H9 (cell line): ENCODE data around the gene XRRA1. TPM values are rescaled to one million over a fixed set of nuclear protein-coding genes. Genes with fewer than 3 reads are reported as not detected.

Experiments
- DNase-seq: peaks from one replicate; pipeline ENCODE4 v3.0.0-alpha.2; 2017
- H2AFZ ChIP-seq: one replicate; pipeline ENCODE4 v1.6.1; 2013; ENCODE audit warnings: mild to moderate bottlenecking, low read length, control low read depth, moderate library complexity
- H2AK5ac ChIP-seq: 2 replicates; pipeline ENCODE4 v1.6.1; 2013; ENCODE audit warnings: low read length, control low read depth, mixed read lengths; ENCODE audit not compliant: insufficient read length
- H2BK120ac ChIP-seq: one replicate; pipeline ENCODE4 v1.6.1; 2013; ENCODE audit warnings: low read depth, mild to moderate bottlenecking, low read length, control low read depth, inconsistent platforms; ENCODE audit not compliant: poor library complexity, severe bottlenecking
- H2BK12ac ChIP-seq: 2 replicates; pipeline ENCODE4 v1.6.1; 2013; ENCODE audit warnings: low read length, control low read depth, mixed read lengths, low read depth; ENCODE audit not compliant: insufficient read length
- H2BK15ac ChIP-seq: 2 replicates; pipeline ENCODE4 v1.6.1; 2013; ENCODE audit warnings: low read depth, low read length, control low read depth
- H2BK20ac ChIP-seq: one replicate; pipeline ENCODE4 v1.6.1; 2013; ENCODE audit warnings: low read depth, mild to moderate bottlenecking, low read length, control low read depth, inconsistent platforms; ENCODE audit not compliant: poor library complexity, severe bottlenecking
- H2BK5ac ChIP-seq: 2 replicates; pipeline ENCODE4 v1.6.1; 2013; ENCODE audit warnings: low read length, control low read depth, mixed read lengths; ENCODE audit not compliant: insufficient read length
- H3K14ac ChIP-seq: 2 replicates; pipeline ENCODE4 v1.6.1; 2013; ENCODE audit warnings: low read length, control low read depth; ENCODE audit not compliant: insufficient read depth
- H3K18ac ChIP-seq: 2 replicates; pipeline ENCODE4 v1.6.1; 2013; ENCODE audit warnings: low read depth, mild to moderate bottlenecking, mixed read lengths, low read length, control low read depth; ENCODE audit not compliant: insufficient read length
- H3K23ac ChIP-seq: 2 replicates; pipeline ENCODE4 v1.6.1; 2013; ENCODE audit warnings: low read length, control low read depth, mixed read lengths, low read depth; ENCODE audit not compliant: insufficient read length
- H3K23me2 ChIP-seq: 2 replicates; pipeline ENCODE4 v1.6.1; 2013; ENCODE audit warnings: low read depth, mild to moderate bottlenecking, mixed read lengths, low read length, control low read depth; ENCODE audit not compliant: insufficient read length, poor library complexity, severe bottlenecking
- H3K27ac ChIP-seq: 2 replicates; pipeline ENCODE4 v1.5.1; 2013; ENCODE audit warnings: low read length, control low read depth, mixed read lengths, low read depth; ENCODE audit not compliant: insufficient read length
- H3K27me3 ChIP-seq: 2 replicates; pipeline ENCODE4 v1.6.1; 2013; ENCODE audit warnings: low read length, control low read depth, inconsistent platforms; ENCODE audit not compliant: insufficient read depth
- H3K4ac ChIP-seq: 2 replicates; pipeline ENCODE4 v1.6.1; 2013; ENCODE audit warnings: low read depth, mild to moderate bottlenecking, control low read depth, inconsistent platforms, low read length, moderate library complexity
- H3K4me1 ChIP-seq: 2 replicates; pipeline ENCODE4 v1.6.1; 2013; ENCODE audit warnings: low read length, control low read depth, inconsistent platforms; ENCODE audit not compliant: insufficient read depth
- H3K4me2 ChIP-seq: 2 replicates; pipeline ENCODE4 v1.6.1; 2013; ENCODE audit warnings: low read length, control low read depth, mixed read lengths; ENCODE audit not compliant: insufficient read length, insufficient read depth
- H3K56ac ChIP-seq: 2 replicates; pipeline ENCODE4 v1.6.1; 2013; ENCODE audit warnings: low read depth, mild to moderate bottlenecking, mixed read lengths, low read length, control low read depth; ENCODE audit not compliant: insufficient read length
- H3K79me1 ChIP-seq: 2 replicates; pipeline ENCODE4 v1.6.1; 2013; ENCODE audit warnings: low read depth, mild to moderate bottlenecking, moderate library complexity, low read length, control low read depth, inconsistent platforms; ENCODE audit not compliant: insufficient read depth, poor library complexity, severe bottlenecking
- H3K79me2 ChIP-seq: 2 replicates; pipeline ENCODE4 v1.6.1; 2013; ENCODE audit warnings: low read length, control low read depth, inconsistent platforms; ENCODE audit not compliant: insufficient read depth
- H3K9ac ChIP-seq: 2 replicates; pipeline ENCODE4 v1.6.1; 2013; ENCODE audit warnings: low read length, control low read depth, mixed read lengths; ENCODE audit not compliant: insufficient read length; ENCODE audit errors: extremely low read depth
- H3K9me3 ChIP-seq: one replicate; pipeline ENCODE4 v1.6.1; 2013; ENCODE audit warnings: low read depth, low read length, inconsistent platforms; ENCODE audit not compliant: control insufficient read depth
- H3T11ph ChIP-seq: one replicate; pipeline ENCODE4 v1.6.1; 2013; ENCODE audit warnings: mild to moderate bottlenecking, low read length, control low read depth, inconsistent platforms
- H4K20me1 ChIP-seq: one replicate; pipeline ENCODE4 v1.6.1; 2013; ENCODE audit not compliant: control insufficient read depth, insufficient read length, insufficient read depth
- H4K5ac ChIP-seq: 2 replicates; pipeline ENCODE4 v1.6.1; 2013; ENCODE audit warnings: low read depth, mild to moderate bottlenecking, mixed read lengths, low read length, control low read depth; ENCODE audit not compliant: insufficient read length
- H4K8ac ChIP-seq: replicated peaks from 2 replicates; pipeline ENCODE4 v1.6.1; 2013; ENCODE audit warnings: low read length, control low read depth, mixed read lengths, low read depth; ENCODE audit not compliant: insufficient read length
- H4K91ac ChIP-seq: 2 replicates; pipeline ENCODE4 v1.6.1; 2013; ENCODE audit warnings: low read depth, mild to moderate bottlenecking, moderate library complexity, mixed read lengths, low read length, control low read depth; ENCODE audit not compliant: insufficient read length
- H3K27ac Mint-ChIP-seq, 3 experiments: 2 replicates in 2 of 3; 3 replicates in 1 of 3; pipeline ENCODE4 v1.8.0; 2020 to 2021; ENCODE audit warnings: mixed read lengths in 3 of 3, mild to moderate bottlenecking in 1 of 3, moderate library complexity in 1 of 3
- H3K27me3 Mint-ChIP-seq: 2 replicates; pipeline ENCODE4 v1.8.0; 2021; ENCODE audit warnings: low read depth, mild to moderate bottlenecking, moderate library complexity, mixed read lengths
- H3K36me3 Mint-ChIP-seq, 3 experiments: 2 replicates in 2 of 3; 3 replicates in 1 of 3; pipeline ENCODE4 v1.8.0; 2020 to 2021; ENCODE audit warnings: low read depth in 3 of 3, mixed read lengths in 3 of 3; ENCODE audit not compliant: insufficient read depth in 1 of 3
- H3K4me1 Mint-ChIP-seq, 2 experiments: 2 replicates each; pipeline ENCODE4 v1.8.0; 2020; ENCODE audit warnings: mixed read lengths in 2 of 2
- H3K4me3 Mint-ChIP-seq, 2 experiments: 2 replicates in 1 of 2; 3 replicates in 1 of 2; pipeline ENCODE4 v1.8.0; 2020 to 2021; ENCODE audit warnings: mild to moderate bottlenecking in 2 of 2, mixed read lengths in 2 of 2, moderate library complexity in 1 of 2
- H3K9me3 Mint-ChIP-seq, 2 experiments: 2 replicates in 1 of 2; 3 replicates in 1 of 2; pipeline ENCODE4 v1.8.0; 2020; ENCODE audit warnings: mild to moderate bottlenecking in 2 of 2, mixed read lengths in 2 of 2, moderate library complexity in 1 of 2
- WGBS: extraction: QIAGEN DNeasy Blood & Tissue Kit; methylation state at CpG from one replicate; pipeline ENCODE4 v1.1.7; 2013; ENCODE audit warnings: missing lambda C conversion rate, low lambda C conversion rate, mixed read lengths; ENCODE audit not compliant: insufficient read length; ENCODE audit errors: extremely low coverage; 5-methylcytosine and 5-hydroxymethylcytosine counted together
- total RNA-seq: library from RNA; stranded (reverse); gene quantifications from 2 replicates; pipeline ENCODE4 v1.2.1, GENCODE V29; 2021
- TF ChIP-seq, protein P1 (sequence below): fragments of 200-600 bp; sonication (generic); conservative IDR thresholded peaks from 3 replicates; pipeline ENCODE4 v1.8.0; 2021; ENCODE audit warnings: antibody characterized with exemption, mild to moderate bottlenecking

XRRA1 gene
- total RNA-seq, 1 experiment from 2014 or later, result 4.5 TPM

- TF ChIP-seq, protein P1, sequence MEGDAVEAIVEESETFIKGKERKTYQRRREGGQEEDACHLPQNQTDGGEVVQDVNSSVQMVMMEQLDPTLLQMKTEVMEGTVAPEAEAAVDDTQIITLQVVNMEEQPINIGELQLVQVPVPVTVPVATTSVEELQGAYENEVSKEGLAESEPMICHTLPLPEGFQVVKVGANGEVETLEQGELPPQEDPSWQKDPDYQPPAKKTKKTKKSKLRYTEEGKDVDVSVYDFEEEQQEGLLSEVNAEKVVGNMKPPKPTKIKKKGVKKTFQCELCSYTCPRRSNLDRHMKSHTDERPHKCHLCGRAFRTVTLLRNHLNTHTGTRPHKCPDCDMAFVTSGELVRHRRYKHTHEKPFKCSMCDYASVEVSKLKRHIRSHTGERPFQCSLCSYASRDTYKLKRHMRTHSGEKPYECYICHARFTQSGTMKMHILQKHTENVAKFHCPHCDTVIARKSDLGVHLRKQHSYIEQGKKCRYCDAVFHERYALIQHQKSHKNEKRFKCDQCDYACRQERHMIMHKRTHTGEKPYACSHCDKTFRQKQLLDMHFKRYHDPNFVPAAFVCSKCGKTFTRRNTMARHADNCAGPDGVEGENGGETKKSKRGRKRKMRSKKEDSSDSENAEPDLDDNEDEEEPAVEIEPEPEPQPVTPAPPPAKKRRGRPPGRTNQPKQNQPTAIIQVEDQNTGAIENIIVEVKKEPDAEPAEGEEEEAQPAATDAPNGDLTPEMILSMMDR, result no peak
- Histone ChIP-seq H3K27ac (no peak overlapping the region), H3K56ac (no peak overlapping the region), H3K9ac (no peak overlapping the region), H4K20me1 (no peaks in the 10 kb centered on the region), H4K91ac (no peak overlapping the region), H2AK5ac (no peak overlapping the region), H2BK120ac (no peak overlapping the region), H4K5ac (no peak overlapping the region), H4K8ac (no peak overlapping the region), H3K23ac (no peak overlapping the region), H3K23me2 (no peaks in the 10 kb centered on the region), H2BK20ac (no peak overlapping the region), H3T11ph (no peak overlapping the region), H3K4me1 (peaks cover 8% of the 10 kb centered on the region; the same call in 1 of the 2 replicates), H3K9me3 (no peaks in the 10 kb centered on the region), H3K27me3 (no peaks in the 10 kb centered on the region), H3K79me1 (no peaks in the 10 kb centered on the region), H3K4ac (no peak overlapping the region), H2BK15ac (no peak overlapping the region), H3K79me2 (no peaks in the 10 kb centered on the region), H3K4me2 (no peak overlapping the region), H3K18ac (no peak overlapping the region), H2AFZ (no peak overlapping the region), H2BK5ac (no peak overlapping the region), H2BK12ac (no peak overlapping the region), H3K14ac (no peak overlapping the region)
- H3K9me3 Mint-ChIP-seq, result no peaks in the 10 kb centered on the region
- peaks cover 16 to 20% of the 10 kb centered on the region in 2 experiments for H3K4me1 Mint-ChIP-seq
- no peak for DNase-seq
- WGBS, result no CpG with 5 or more reads among the region's 4 CpGs
- H3K36me3 Mint-ChIP-seq, result peaks cover 3 to 25% (median 9%) of the 10 kb centered on the region in 3 experiments; a peak in 5 of 7 replicates
- no peaks in the 10 kb centered on the region for H3K27me3 Mint-ChIP-seq
- H3K4me3 Mint-ChIP-seq, result no peak overlapping the region
- H3K27ac Mint-ChIP-seq, result no peak overlapping the region
Measured at GRCh38 chr11:74853223-74853622, 95.7 kb downstream of the XRRA1 start.
